HUES48 (cell line): ENCODE data around the gene ANO1.
"Not testable (repeated sequence)": the region's sequence is repeated elsewhere in the genome, so short reads cannot be mapped to it uniquely, and the experiment has no call there.

Experiments used
- H3K27ac ChIP-seq: one replicate; pipeline ENCODE4 v1.7.0; 2013; ENCODE audit warnings: low read depth, low read length, inconsistent platforms
- H3K27me3 ChIP-seq: 2 replicates; pipeline ENCODE4 v1.6.1; 2013; ENCODE audit warnings: mild to moderate bottlenecking, low read length; ENCODE audit not compliant: control insufficient read depth, insufficient read depth
- H3K36me3 ChIP-seq: 2 replicates; pipeline ENCODE4 v1.6.1; 2013; ENCODE audit warnings: low read length; ENCODE audit not compliant: control insufficient read depth, insufficient read depth
- H3K4me1 ChIP-seq: 2 replicates; pipeline ENCODE4 v1.6.1; 2013; ENCODE audit warnings: mild to moderate bottlenecking, low read length; ENCODE audit not compliant: control insufficient read depth, insufficient read depth
- H3K4me3 ChIP-seq: 2 replicates; pipeline ENCODE4 v1.5.1; 2013; ENCODE audit warnings: mild to moderate bottlenecking, low read depth, low read length
- H3K9ac ChIP-seq: 2 replicates; pipeline ENCODE4 v1.6.1; 2013; ENCODE audit warnings: mild to moderate bottlenecking, low read depth, low read length, moderate library complexity
- H3K9me3 ChIP-seq: 2 replicates; pipeline ENCODE4 v1.6.1; 2013; ENCODE audit warnings: low read length; ENCODE audit not compliant: control insufficient read depth, insufficient read depth

Gene ANO1

DNA sequence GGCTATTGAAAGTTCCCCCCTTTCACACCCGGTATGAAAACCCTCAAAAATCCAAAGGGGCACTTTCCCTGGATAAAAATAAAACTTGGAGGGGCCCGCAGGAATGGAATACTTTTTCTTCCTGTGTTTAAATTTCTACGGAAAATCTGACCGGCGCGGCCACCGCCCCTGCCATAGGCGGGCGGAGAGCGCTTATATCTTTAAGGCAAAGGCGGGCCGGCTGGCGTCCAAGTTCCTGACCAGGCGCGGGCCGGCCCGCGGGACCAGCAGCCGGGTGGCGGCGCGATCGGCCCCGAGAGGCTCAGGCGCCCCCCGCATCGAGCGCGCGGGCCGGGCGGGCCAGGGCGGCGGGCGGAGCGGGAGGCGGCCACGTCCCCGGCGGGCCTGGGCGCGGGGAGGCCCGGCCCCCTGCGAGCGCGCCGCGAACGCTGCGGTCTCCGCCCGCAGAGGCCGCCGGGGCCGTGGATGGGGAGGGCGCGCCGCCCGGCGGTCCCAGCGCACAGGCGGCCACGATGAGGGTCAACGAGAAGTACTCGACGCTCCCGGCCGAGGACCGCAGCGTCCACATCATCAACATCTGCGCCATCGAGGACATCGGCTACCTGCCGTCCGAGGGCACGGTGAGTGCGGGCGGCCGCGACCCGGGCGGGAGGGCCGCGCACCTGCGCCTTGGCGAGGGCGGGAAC, at the start of gene ANO1:
TSS of gene ANO1 (plus strand) at position 223 of the 686 bp plus-strand sequence. CDS start at position 513, 290 bp downstream.
- Histone ChIP-seq H3K4me1 (peaks cover 10% of the 10 kb centered on the region), H3K4me3 (peak within 1 kb of the TSS; percentile 57), H3K9ac (no peak within 1 kb of the TSS), H3K27me3 (peaks cover 77% of the 10 kb centered on the region), H3K27ac (no peak within 1 kb of the TSS), H3K36me3 (no peaks in the 10 kb centered on the region), H3K9me3 (no peaks in the 10 kb centered on the region)

DNA sequence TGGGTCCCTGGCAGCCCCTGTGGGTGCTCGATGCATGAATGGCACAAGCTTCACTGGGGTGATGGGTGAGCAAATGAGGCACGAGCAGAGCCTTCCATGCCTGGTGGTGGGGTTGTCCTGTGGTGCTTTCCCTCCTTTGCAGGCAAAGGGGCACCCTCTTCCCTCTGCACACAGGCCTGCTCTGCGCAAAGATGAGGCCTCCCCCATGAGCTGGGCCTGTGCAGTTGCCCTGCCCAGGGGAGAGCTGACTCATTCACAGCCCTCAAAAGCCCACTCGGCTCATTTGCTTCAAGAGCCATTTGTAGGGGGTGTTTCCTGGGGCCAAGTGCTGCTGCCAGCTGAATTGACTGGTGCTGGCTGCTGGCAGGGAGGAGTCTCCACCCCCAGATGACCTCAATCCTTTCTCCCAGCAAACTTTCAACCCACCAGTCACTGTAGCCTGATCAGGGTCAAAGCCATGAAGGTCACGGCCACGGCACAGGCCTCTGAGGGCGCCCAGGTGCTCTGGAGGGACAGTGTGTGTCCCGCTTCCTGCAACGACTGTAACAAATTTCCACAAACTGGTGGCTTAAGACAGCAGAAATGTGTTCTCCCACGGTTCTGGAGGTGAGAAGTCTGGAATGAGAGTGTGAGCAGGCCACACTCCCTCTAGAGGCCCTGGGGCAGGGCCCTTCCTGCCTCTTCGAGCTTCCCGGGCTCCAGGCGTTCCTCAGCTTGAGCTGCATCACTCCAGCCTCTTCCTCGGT, 48.8 kb upstream of the ANO1 start:
- Histone ChIP-seq H3K4me3 (no peak overlapping the region), H3K9ac (no peak overlapping the region), H3K9me3 (peaks cover 3% of the 10 kb centered on the region; the same call in 1 of the 2 replicates), H3K27me3 (0 out of 2 replicates have a peak, but pooled peaks cover 5% of the 10 kb centered on the region), H3K4me1 (no peaks in the 10 kb centered on the region; the same call in 1 of the 2 replicates), H3K36me3 (no peaks in the 10 kb centered on the region), H3K27ac (peak overlapping the region; percentile 35)

DNA sequence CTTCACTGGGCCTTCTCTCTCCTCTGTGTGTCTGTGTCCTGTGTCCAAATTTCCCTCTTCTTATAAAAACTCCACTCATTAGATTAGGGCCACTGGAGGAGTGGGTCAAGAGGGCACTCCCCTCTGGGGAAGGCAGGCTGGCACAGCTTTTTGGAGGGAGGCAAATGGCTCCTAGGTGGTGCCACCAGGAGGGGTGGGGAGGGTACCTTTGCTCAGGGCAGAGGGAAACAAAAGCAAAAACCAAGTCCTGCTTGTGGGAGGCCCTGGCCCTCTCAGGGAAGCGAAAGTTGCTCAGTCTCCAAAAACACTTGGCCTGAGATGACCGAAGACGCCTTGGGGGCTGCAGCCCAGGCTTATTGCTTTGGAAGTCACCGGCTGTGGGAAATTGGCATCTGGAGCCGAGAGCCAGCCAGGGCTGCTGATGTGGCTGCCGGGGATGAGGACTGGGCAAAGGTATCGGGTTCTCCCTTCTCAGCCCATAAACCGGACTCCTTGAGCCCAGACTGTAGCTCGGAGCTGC, 48.2 kb upstream of the ANO1 start:
- peaks cover 3% of the 10 kb centered on the region; the same call in 1 of the 2 replicates for H3K9me3 ChIP-seq
- 0 out of 2 replicates have a peak, but pooled peaks cover 5% of the 10 kb centered on the region for H3K27me3 ChIP-seq
- H3K27ac ChIP-seq = no peak overlapping the region
- no peak overlapping the region for H3K4me3 ChIP-seq
- no peaks in the 10 kb centered on the region for H3K36me3 ChIP-seq
- peaks cover 5% of the 10 kb centered on the region for H3K4me1 ChIP-seq
- no peak overlapping the region for H3K9ac ChIP-seq

DNA sequence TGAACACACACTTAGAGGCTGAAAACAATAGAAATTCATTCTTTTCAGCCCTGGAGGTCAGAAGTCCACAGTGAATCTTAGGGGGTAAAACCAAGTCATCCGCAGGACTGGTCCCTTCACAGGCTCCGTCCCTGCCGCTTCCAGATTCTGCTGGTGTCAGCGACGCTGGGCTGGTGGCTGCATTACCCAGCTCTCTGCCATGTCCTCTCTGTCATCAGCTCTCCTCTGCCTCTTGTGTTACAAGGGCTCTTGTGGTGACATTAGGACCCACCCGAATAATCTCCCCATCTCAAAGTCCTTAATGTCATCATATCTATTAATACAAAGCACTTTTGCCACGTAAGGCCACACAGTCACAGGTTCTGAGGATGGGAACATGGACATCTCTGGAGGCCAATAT, 47.7 kb upstream of the ANO1 start:
- 0 out of 2 replicates have a peak, but pooled peaks cover 5% of the 10 kb centered on the region for H3K27me3 ChIP-seq
- H3K36me3 ChIP-seq = no peaks in the 10 kb centered on the region
- no peak overlapping the region for H3K27ac ChIP-seq
- no peak overlapping the region for H3K4me3 ChIP-seq
- peaks cover 7% of the 10 kb centered on the region for H3K4me1 ChIP-seq
- H3K9ac ChIP-seq = no peak overlapping the region
- no peaks in the 10 kb centered on the region for H3K9me3 ChIP-seq

DNA sequence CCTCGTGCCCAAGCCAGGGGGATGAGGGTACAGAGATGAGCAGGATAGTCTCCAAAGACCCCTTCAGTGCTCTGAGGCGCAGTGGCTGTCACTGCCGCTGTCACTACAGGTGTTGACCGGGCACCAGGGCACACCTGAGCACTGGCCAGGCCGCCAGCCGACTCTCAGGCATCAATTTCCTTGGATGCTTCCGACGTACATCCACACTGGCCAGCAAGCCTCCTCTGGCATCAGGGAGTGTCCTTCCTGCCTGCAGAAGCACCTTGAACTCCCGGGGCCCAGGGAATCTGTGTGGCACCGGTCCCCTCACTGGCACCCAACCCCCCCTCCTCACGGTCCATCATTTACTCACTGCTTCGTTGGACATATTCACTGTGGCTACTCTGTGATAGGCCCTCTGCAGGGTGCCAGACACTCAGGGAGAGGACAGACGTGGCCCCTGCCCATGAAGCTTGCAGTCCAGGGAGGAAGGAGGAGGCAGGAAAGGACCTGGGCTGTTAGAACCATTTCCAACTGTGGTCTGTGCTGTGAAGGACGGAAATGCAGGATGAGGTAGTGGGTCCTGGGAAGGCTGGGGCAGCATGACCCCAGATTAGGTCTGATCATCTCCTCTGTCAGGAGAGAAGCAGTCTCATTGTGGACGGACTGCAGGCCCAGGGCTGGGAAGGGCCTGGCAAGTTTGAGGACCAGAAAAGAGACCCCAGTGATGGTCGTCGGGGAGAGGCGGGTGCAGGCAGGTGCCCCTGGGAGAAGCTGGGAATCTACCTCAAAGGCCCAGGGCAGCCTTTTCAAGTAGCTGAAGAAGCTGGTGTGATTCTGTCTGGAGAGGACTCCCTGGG, 46.3 kb upstream of the ANO1 start:
- Histone ChIP-seq H3K36me3 (no peaks in the 10 kb centered on the region), H3K9ac (no peak overlapping the region), H3K27ac (no peak overlapping the region), H3K9me3 (no peaks in the 10 kb centered on the region), H3K4me1 (peaks cover 7% of the 10 kb centered on the region), H3K27me3 (0 out of 2 replicates have a peak, but pooled peaks cover 5% of the 10 kb centered on the region), H3K4me3 (no peak overlapping the region)

DNA sequence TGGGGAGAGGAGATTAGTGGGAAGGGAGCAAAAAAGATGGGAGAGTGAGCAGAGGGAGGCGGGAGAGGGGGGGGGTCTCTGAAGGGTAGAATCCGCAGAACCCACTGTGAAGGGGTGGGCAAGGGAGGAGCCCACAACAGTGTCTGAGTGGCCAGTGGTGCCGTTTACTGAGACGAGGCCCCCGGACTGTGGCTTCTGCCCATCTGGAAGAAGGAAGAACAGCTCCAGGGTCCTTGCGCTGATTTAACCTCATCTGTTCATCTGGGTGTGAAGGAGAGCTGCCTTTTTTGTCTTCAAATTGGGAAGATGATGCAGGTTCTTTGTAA, 45.7 kb upstream of the ANO1 start:
- Histone ChIP-seq H3K36me3 (no peaks in the 10 kb centered on the region), H3K9ac (no peak overlapping the region), H3K27ac (no peak overlapping the region), H3K4me3 (no peak overlapping the region), H3K4me1 (peaks cover 7% of the 10 kb centered on the region), H3K27me3 (0 out of 2 replicates have a peak, but pooled peaks cover 5% of the 10 kb centered on the region), H3K9me3 (no peaks in the 10 kb centered on the region; the same call in 1 of the 2 replicates)

DNA sequence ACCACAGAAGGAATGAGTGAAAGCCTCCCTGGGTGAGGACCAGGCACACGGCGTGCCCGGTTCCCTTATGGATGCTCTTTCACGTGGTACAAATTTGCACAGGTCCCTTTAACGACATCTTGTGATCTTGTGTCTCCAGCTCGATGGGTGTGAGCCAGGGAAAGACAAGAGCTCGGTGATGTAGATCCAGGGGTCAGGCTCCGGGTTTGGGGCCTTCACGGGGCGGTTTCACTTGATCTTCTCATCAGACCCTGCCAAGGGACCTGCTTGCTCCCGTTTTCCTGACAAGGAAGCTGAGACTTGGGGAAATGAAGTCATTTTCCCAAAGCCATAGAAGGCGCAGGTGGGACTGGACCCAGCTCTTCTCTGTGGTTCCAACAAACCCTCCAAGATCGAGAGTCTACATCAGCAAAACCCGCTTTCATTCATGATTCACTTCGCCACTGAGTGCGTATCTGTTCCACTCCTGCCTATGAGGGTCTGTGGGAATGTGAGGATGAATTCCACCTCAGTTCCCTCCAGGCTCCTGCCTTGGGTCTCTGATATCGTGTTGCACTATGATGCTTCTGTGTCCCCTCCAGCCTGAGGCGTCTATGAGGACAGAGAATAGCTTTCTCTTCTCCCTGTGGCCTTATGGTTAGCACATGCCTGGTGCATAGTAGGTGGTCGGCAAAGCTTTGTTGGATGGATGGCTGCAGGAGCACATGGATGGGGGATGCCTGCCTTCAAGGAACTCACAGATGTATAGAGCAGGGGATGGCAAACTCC, 45.0 kb upstream of the ANO1 start:
- no peak overlapping the region for H3K9ac ChIP-seq
- H3K4me3 ChIP-seq = no peak overlapping the region
- H3K36me3 ChIP-seq = no peaks in the 10 kb centered on the region
- peaks cover 7% of the 10 kb centered on the region for H3K4me1 ChIP-seq
- H3K27me3 ChIP-seq = 0 out of 2 replicates have a peak, but pooled peaks cover 5% of the 10 kb centered on the region
- no peak overlapping the region for H3K27ac ChIP-seq
- peaks cover 2% of the 10 kb centered on the region; the same call in 1 of the 2 replicates for H3K9me3 ChIP-seq

DNA sequence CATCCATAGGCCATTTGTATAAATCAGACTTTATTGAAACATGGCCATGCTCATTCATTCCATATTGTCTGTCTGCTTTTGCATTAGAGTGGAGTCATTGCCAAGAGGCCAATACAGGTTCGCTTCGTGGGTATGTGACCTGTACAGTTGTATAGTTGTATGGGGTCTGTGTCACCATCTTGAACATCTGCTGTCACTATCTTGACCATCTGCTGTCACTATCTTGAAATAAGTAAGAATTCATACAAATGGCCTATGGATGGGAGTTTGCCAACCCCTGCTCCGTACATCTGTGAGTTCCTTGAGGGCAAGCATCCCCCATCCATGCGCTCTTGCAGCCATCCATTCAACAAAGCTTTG, 44.4 kb upstream of the ANO1 start:
- H3K27ac ChIP-seq = no peak overlapping the region

DNA sequence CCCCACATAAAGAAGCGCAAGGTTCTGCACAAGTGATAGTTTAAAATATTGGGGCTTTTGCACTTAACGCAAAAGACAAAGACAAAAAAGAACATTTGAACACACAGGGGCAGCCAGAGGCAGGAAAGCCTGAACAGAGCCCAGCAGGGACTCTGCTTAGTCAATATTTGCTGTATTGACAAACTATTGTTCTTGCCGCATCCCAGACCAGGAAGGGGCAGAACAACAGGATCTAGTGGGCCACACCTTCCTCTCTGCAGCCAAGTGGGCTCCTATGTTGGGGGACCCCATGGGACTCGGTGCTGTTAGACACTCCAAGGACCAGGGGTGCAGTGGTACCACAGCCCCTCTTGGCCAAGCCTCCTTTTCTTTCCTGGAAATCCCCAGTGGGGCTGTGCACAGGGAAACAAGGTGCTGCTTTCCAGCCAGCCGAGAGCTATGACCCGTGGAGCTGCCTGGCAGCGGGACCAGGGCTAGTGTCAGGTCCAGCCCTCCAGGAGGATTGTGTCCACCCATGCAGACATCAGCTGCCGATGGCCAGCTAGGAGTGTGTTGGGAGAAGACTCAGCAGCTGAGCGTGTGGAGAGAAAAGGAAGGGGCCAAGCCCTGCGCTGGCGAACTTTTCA, 43.3 kb upstream of the ANO1 start:
- H3K27ac ChIP-seq = no peak overlapping the region
- H3K27me3 ChIP-seq = 0 out of 2 replicates have a peak, but pooled peaks cover 5% of the 10 kb centered on the region

More for the DNA sequence above, 44.4 kb upstream of the ANO1 start:
- no peak overlapping the region for H3K4me3 ChIP-seq
- H3K36me3 ChIP-seq = no peaks in the 10 kb centered on the region
- peaks cover 7% of the 10 kb centered on the region for H3K4me1 ChIP-seq
- H3K9me3 ChIP-seq = peaks cover 7% of the 10 kb centered on the region
- H3K9ac ChIP-seq = no peak overlapping the region
- 0 out of 2 replicates have a peak, but pooled peaks cover 5% of the 10 kb centered on the region for H3K27me3 ChIP-seq

DNA sequence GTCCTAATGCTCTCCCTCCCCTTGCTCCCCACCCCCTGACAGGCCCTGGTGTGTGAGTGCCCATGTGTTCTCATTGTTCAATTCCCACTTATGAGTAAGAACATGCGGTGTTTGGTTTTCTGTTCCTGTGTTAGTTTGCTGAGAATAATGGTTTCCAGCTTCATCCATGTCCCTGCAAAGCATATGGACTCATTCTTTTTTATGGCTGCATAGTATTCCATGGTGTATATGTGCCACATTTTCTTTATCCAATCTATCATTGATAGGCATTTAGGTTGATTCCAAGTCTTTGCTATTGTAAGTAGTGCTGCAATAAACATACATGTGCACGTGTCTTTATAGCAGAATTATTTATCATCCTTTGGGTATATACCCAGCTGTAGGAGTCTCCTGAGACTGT, 42.5 kb upstream of the ANO1 start:
- H3K27ac ChIP-seq, H3K27me3 ChIP-seq, H3K4me1 ChIP-seq, H3K4me3 ChIP-seq, H3K9ac ChIP-seq, H3K36me3 ChIP-seq: not testable (repeated sequence)
- peaks cover 20% of the 10 kb centered on the region for H3K9me3 ChIP-seq

More for the DNA sequence above, 43.3 kb upstream of the ANO1 start:
- Histone ChIP-seq H3K9ac (no peak overlapping the region), H3K4me1 (peaks cover 7% of the 10 kb centered on the region), H3K36me3 (no peaks in the 10 kb centered on the region), H3K9me3 (peaks cover 19% of the 10 kb centered on the region), H3K4me3 (no peak overlapping the region)
